ENCODE measurements around the gene HEPHL1.

- TF ChIP-seq POLR2AphosphoS5 (IDR thresholded peaks at IDR 0.05; ENCODE audit: low read depth, low read length) (no peak), SIN3A (IDR thresholded peaks at IDR 0.05; ENCODE audit: borderline replicate concordance, insufficient read depth, low read length) (no peak)
- TF ChIP-seq, protein P1, sequence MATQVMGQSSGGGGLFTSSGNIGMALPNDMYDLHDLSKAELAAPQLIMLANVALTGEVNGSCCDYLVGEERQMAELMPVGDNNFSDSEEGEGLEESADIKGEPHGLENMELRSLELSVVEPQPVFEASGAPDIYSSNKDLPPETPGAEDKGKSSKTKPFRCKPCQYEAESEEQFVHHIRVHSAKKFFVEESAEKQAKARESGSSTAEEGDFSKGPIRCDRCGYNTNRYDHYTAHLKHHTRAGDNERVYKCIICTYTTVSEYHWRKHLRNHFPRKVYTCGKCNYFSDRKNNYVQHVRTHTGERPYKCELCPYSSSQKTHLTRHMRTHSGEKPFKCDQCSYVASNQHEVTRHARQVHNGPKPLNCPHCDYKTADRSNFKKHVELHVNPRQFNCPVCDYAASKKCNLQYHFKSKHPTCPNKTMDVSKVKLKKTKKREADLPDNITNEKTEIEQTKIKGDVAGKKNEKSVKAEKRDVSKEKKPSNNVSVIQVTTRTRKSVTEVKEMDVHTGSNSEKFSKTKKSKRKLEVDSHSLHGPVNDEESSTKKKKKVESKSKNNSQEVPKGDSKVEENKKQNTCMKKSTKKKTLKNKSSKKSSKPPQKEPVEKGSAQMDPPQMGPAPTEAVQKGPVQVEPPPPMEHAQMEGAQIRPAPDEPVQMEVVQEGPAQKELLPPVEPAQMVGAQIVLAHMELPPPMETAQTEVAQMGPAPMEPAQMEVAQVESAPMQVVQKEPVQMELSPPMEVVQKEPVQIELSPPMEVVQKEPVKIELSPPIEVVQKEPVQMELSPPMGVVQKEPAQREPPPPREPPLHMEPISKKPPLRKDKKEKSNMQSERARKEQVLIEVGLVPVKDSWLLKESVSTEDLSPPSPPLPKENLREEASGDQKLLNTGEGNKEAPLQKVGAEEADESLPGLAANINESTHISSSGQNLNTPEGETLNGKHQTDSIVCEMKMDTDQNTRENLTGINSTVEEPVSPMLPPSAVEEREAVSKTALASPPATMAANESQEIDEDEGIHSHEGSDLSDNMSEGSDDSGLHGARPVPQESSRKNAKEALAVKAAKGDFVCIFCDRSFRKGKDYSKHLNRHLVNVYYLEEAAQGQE (IDR thresholded peaks at IDR 0.05; ENCODE audit: insufficient read depth in 1 of 2, low read depth in 2 of 2, low read length in 2 of 2), result no peak
These were observed 124.8 kb downstream of the HEPHL1 start for GRCh38 chr11:94145916-94146315.
